GM12878 (cell line): Measurements from ENCODE around the gene TRAF7. TPM values are rescaled to one million over a fixed set of nuclear protein-coding genes. Genes with fewer than 3 reads are reported as not detected.

Source experiments
- ATAC-seq: fragments of 200-7000 bp; cut with Tn5 transposase; 3 replicates; pipeline ENCODE4 v1.9.1; 2020; ENCODE audit warnings: mild to moderate bottlenecking, moderate library complexity
- BruUV-seq: library from RNA; stranded (reverse); fragments of 400-500 nt; replicated peaks from 2 replicates; lab custom pipeline; 2021; lab: Mats Ljungman, UMichigan
- CTCF ChIA-PET: fragments of 300-600 bp; sonication (Branson Sonifier 250); formaldehyde crosslinking; extraction: SDS; loops from one replicate; lab custom pipeline; 2021; ENCODE audit warnings: inconsistent platforms; lab: Yijun Ruan, JAX
- POLR2A ChIA-PET: fragments of 350-600 bp; formaldehyde crosslinking; extraction: SDS; loops from one replicate; lab custom pipeline; 2021; ENCODE audit warnings: inconsistent platforms; lab: Charles Lee
- RAD21 ChIA-PET: fragments of 300-600 bp; sonication (Branson Sonifier 250); formaldehyde crosslinking; loops from one replicate; lab custom pipeline; 2023; ENCODE audit warnings: antibody characterized with exemption; ENCODE audit not compliant: unreplicated experiment; lab: Charles Lee
- SMC1A ChIA-PET: fragments of 300-600 bp; sonication (Branson Sonifier 250); formaldehyde crosslinking; loops from one replicate; lab custom pipeline; 2023; ENCODE audit not compliant: unreplicated experiment, uncharacterized antibody; lab: Charles Lee
- DNase-seq: peaks from one replicate; pipeline ENCODE4 v3.0.0-alpha.2; 2011; ENCODE audit warnings: low read depth, low spot score
- FAIRE-seq: peaks from 3 replicates; lab custom pipeline; 2011; peaks lifted over from hg19 to GRCh38; lab: Jason Lieb, UNC
- H2AFZ ChIP-seq: 2 replicates; pipeline ENCODE4 v1.6.0; 2011; ENCODE audit warnings: low read depth, low read length, control low read depth; ENCODE audit not compliant: control insufficient read depth
- H3K27ac ChIP-seq: 2 replicates; pipeline ENCODE4 v1.5.1; 2011; ENCODE audit warnings: control low read depth; ENCODE audit not compliant: control insufficient read depth, insufficient read depth
- H3K27me3 ChIP-seq, 2 experiments: replicated peaks in 1 of 2; 2 replicates each; pipeline versions ENCODE4 v1.6.0 to v1.6.1; 2011; ENCODE audit warnings: low read length in 1 of 2; ENCODE audit not compliant: control insufficient read depth in 2 of 2, insufficient read depth in 2 of 2
- H3K36me3 ChIP-seq, 2 experiments: 2 replicates each; pipeline ENCODE4 v1.5.1; 2011; ENCODE audit warnings: low read length in 1 of 2; ENCODE audit not compliant: control insufficient read depth in 2 of 2, insufficient read depth in 2 of 2
- H3K4me1 ChIP-seq: 2 replicates; pipeline ENCODE4 v1.6.1; 2011; ENCODE audit warnings: mild to moderate bottlenecking, low read length, moderate library complexity, mixed read lengths; ENCODE audit not compliant: control insufficient read depth, insufficient read depth
- H3K4me2 ChIP-seq: 2 replicates; pipeline ENCODE4 v1.6.0; 2011; ENCODE audit warnings: control low read depth; ENCODE audit not compliant: control insufficient read depth, insufficient read depth
- H3K4me3 ChIP-seq: fragments of 200-600 bp; sonication (generic); 2 replicates; pipeline ENCODE4 v1.5.1; 2016
- H3K79me2 ChIP-seq: 2 replicates; pipeline ENCODE4 v1.6.0; 2011; ENCODE audit warnings: low read length; ENCODE audit not compliant: control insufficient read depth, insufficient read depth
- H3K9ac ChIP-seq: 2 replicates; pipeline ENCODE4 v1.8.0; 2011; ENCODE audit warnings: low read length, control low read depth, mixed read lengths; ENCODE audit not compliant: control insufficient read depth, insufficient read depth
- H3K9me3 ChIP-seq: replicated peaks from 3 replicates; pipeline ENCODE4 v1.5.1; 2011; ENCODE audit warnings: mild to moderate bottlenecking, low read length; ENCODE audit not compliant: control insufficient read depth, insufficient read depth
- H4K20me1 ChIP-seq: 2 replicates; pipeline ENCODE4 v1.6.0; 2011; ENCODE audit not compliant: control insufficient read depth, insufficient read depth
- ASH2L ChIP-seq: fragments of 300-600, 200-600 bp; sonication (generic); IDR thresholded peaks from 2 replicates; pipeline ENCODE4 v1.6.1; 2017; ENCODE audit warnings: low read depth, mild to moderate bottlenecking, borderline replicate concordance
- CHD1 ChIP-seq: IDR thresholded peaks from 2 replicates; pipeline ENCODE4 v1.6.1; 2012; ENCODE audit warnings: low read depth, low read length, improper control_type of control experiment
- E2F8 ChIP-seq: fragments of 450-650 bp; IDR thresholded peaks from 2 replicates; pipeline ENCODE4 v1.6.1; 2018; ENCODE audit warnings: mild to moderate bottlenecking, low read depth, moderate library complexity; ENCODE audit not compliant: partially characterized antibody
- IRF3 ChIP-seq: fragments of 450-650 bp; IDR thresholded peaks from 2 replicates; pipeline ENCODE4 v1.6.1; 2014; ENCODE audit warnings: mild to moderate bottlenecking
- NKRF ChIP-seq: fragments of 450-650 bp; conservative IDR thresholded peaks from 2 replicates; pipeline ENCODE4 v1.6.1; 2017; ENCODE audit warnings: mild to moderate bottlenecking, moderate library complexity
- SKIL ChIP-seq: fragments of 450-650 bp; IDR thresholded peaks from 2 replicates; pipeline ENCODE4 v1.6.1; 2017; ENCODE audit warnings: mild to moderate bottlenecking, low read depth, inconsistent platforms; ENCODE audit not compliant: poor library complexity, severe bottlenecking
- TCF7 ChIP-seq: IDR thresholded peaks from 2 replicates; pipeline ENCODE4 v1.6.1; 2014; ENCODE audit warnings: antibody characterized with exemption, borderline replicate concordance
- ZBTB40 ChIP-seq: fragments of 450-650 bp; IDR thresholded peaks from 2 replicates; pipeline ENCODE4 v1.6.1; 2016; ENCODE audit warnings: mild to moderate bottlenecking, moderate library complexity, borderline replicate concordance
- WGBS: methylation state at CpG from one replicate; pipeline ENCODE4 v1.1.6; 2016; ENCODE audit warnings: low lambda C conversion rate; ENCODE audit not compliant: insufficient replicate concordance, insufficient coverage; ENCODE audit errors: missing lambda C conversion rate; 5-methylcytosine and 5-hydroxymethylcytosine counted together
- in situ Hi-C: fragments of 300-500 bp; cut with MboI; formaldehyde crosslinking; loops from 9 replicates; pipeline ENCODE4 v1.14.3; 2018; ENCODE audit warnings: mixed read lengths
- intact Hi-C: fragments of 100-400 bp; cut with micrococcal nuclease; formaldehyde crosslinking; loops from one replicate; pipeline ENCODE4 v1.14.2; 2022; ENCODE audit not compliant: unreplicated experiment
- polyA plus RNA-seq, 11 experiments: library from polyadenylated mRNA; depleted of rRNA in 4 of 11; unstranded in 6 of 11; stranded (reverse) in 5 of 11; fragments of >200 nt; fragmentation: Nextera tagmentation in 4 of 11; fragmentation: Illumina TruSeq in 1 of 11; extraction: Ambion mirVana in 4 of 11; extraction: Trizol in 1 of 11; gene quantifications; 1 replicate in 1 of 11; 2 replicates in 10 of 11; pipeline versions ENCODE4 v1.2.1 to v1.2.3, GENCODE V29; 2011 to 2016; ENCODE audit warnings: inconsistent platforms in 2 of 11, missing spikeins in 2 of 11, low read depth in 1 of 11
- total RNA-seq, 4 experiments: library from RNA; depleted of rRNA in 3 of 4; stranded (reverse); fragments of >200 nt in 3 of 4; fragmentation: Illumina TruSeq in 1 of 4; extraction: Trizol in 1 of 4; gene quantifications; 2 replicates each; pipeline versions ENCODE4 v1.2.1 to v1.2.3, GENCODE V29; 2013 to 2021

The TRAF7 gene
- total and polyA plus RNA-seq, 10 of the 15 experiments (the other 5 are each of a cell fraction or from before 2014, with no cell fraction given), result 0.61 to 87.0 (median 30.0) TPM

GRCh38 chr16:2208772-2209171, 53.2 kb downstream of the TRAF7 start:
- no peaks in the 10 kb centered on the region for H4K20me1 ChIP-seq
- no peaks in the 10 kb centered on the region for H3K9me3 ChIP-seq
- POLR2A ChIA-PET, result no interaction called here
- peaks cover 6% of the 10 kb centered on the region; the same call in 1 of the 2 replicates for H3K4me1 ChIP-seq
- RAD21 ChIA-PET, result no interaction called here
- H3K4me3 ChIP-seq, result no peak overlapping the region
- in situ Hi-C loops (no loop called here), intact Hi-C loops (loop anchor here (5.0 kb wide), 1 partner anchor 44 kb away; the partner anchor contains the start of gene ECI1)
- BruUV-seq, result no TSS peak
- H3K4me2 ChIP-seq, result no peak overlapping the region
- no peak for ATAC-seq
- H2AFZ ChIP-seq, result no peak overlapping the region
- H3K27ac ChIP-seq, result no peak overlapping the region
- CTCF ChIA-PET, result no interaction called here
- WGBS, result 90% methylated on average over 9 of the region's 9 CpGs
- no peak overlapping the region for H3K9ac ChIP-seq
- SMC1A ChIA-PET, result no interaction called here
- H3K36me3 ChIP-seq, result peaks cover 8 to 19% of the 10 kb centered on the region in 2 experiments; a peak in 3 of 4 replicates
- H3K79me2 ChIP-seq, result peaks cover 28% of the 10 kb centered on the region
- FAIRE-seq, result no peak
- H3K27me3 ChIP-seq, result no peaks in the 10 kb centered on the region
- no peak for DNase-seq
- TF ChIP-seq IRF3, result no peak
- no peak for TF ChIP-seq E2F8
- no peak for TF ChIP-seq CHD1
- TF ChIP-seq SKIL, result no peak
- TF ChIP-seq TCF7, result no peak
- no peak for TF ChIP-seq ZBTB40
- no peak for TF ChIP-seq ASH2L
- TF ChIP-seq NKRF, result no peak
